OCI-M2 (cell line): ENCODE data around the gene ADCYAP1R1.

Experiments
- DNase-seq: peaks from one replicate; lab custom pipeline; 2025; ENCODE audit not compliant: unreplicated experiment; lab: John Stamatoyannopoulos, UW

ADCYAP1R1 gene

GRCh38 chr7:31066516-31067130 is 14.5 kb downstream of the ADCYAP1R1 start:
- DNase-seq, result no peak

GRCh38 chr7:31067491-31067890 is 15.4 kb downstream of the ADCYAP1R1 start:
- no peak for DNase-seq

- DNase-seq, result no peak
These were observed 16.0 kb downstream of the ADCYAP1R1 start for GRCh38 chr7:31068006-31068675.

GRCh38 chr7:31069860-31070555 is 17.9 kb downstream of the ADCYAP1R1 start:
- no peak for DNase-seq

GRCh38 chr7:31070991-31071644 is 19.0 kb downstream of the ADCYAP1R1 start:
- DNase-seq, result no peak

GRCh38 chr7:31071645-31072029 is 19.5 kb downstream of the ADCYAP1R1 start:
- no peak for DNase-seq

- DNase-seq, result no peak
These were observed 21.4 kb downstream of the ADCYAP1R1 start for GRCh38 chr7:31073326-31074119.

GRCh38 chr7:31074120-31074383 is 21.9 kb downstream of the ADCYAP1R1 start:
- DNase-seq, result no peak

- DNase-seq, result no peak
These were observed 22.4 kb downstream of the ADCYAP1R1 start for GRCh38 chr7:31074403-31075085.

- no peak for DNase-seq
These were observed 22.9 kb downstream of the ADCYAP1R1 start for GRCh38 chr7:31075086-31075405.

- no peak for DNase-seq
These were observed 23.9 kb downstream of the ADCYAP1R1 start for GRCh38 chr7:31076051-31076450.

- DNase-seq, result no peak
These were observed 24.7 kb downstream of the ADCYAP1R1 start for GRCh38 chr7:31076641-31077310.

GRCh38 chr7:31077484-31078362 is 25.6 kb downstream of the ADCYAP1R1 start:
- no peak for DNase-seq

- DNase-seq, result no peak
These were observed 26.4 kb downstream of the ADCYAP1R1 start for GRCh38 chr7:31078363-31078990.

GRCh38 chr7:31079126-31079823 is 27.2 kb downstream of the ADCYAP1R1 start:
- no peak for DNase-seq

GRCh38 chr7:31079824-31080511 is 27.9 kb downstream of the ADCYAP1R1 start:
- no peak for DNase-seq

GRCh38 chr7:31080763-31081162 is 28.7 kb downstream of the ADCYAP1R1 start:
- no peak for DNase-seq

GRCh38 chr7:31082017-31082416 is 29.9 kb downstream of the ADCYAP1R1 start:
- DNase-seq, result no peak
